Measurements from ENCODE around the gene ZNF668.

Gene ZNF668

DNA sequence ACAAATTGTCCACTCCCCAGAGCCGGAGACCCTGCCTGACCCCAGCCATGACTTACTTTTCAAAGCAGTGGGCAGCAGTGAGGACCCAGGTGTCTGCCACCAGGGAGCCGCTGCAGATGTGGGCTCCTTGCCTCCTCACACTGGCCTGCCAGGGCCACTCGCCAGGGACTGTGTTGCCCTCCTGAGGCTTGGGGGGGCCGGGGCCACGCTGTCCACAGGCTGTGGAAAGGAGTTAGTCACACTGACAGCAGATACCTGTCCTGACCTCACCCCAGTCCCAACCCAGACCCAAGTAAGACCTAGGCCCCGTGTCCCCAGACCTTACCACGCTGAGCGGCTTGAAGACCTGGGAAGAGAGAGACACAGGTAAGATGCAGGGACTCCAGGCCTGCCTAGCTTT is 13.4 kb upstream of the ZNF668 start:
- Histone ChIP-seq H3K4me3 (no peak overlapping the region), H4K20me1 (peaks cover 82% of the 10 kb centered on the region), H3K27ac (no peak overlapping the region), H3K4me1 (peaks cover under 1% of the 10 kb centered on the region; the same call in 1 of the 2 replicates), H3K36me3 (peaks cover 98% of the 10 kb centered on the region), H3K27me3 (no peaks in the 10 kb centered on the region), H3K9me3 (no peaks in the 10 kb centered on the region), H3K4me2 (no peak overlapping the region), H3K9ac (no peak overlapping the region)
- TF ChIP-seq Cebpa-rat (IDR thresholded peaks at IDR 0.05) = no peak

- Histone ChIP-seq H3K4me1 (no peaks in the 10 kb centered on the region), H3K9ac (no peak overlapping the region), H3K9me3 (no peaks in the 10 kb centered on the region), H3K4me3 (no peak overlapping the region), H3K4me2 (no peak overlapping the region), H3K27ac (no peak overlapping the region), H3K27me3 (no peaks in the 10 kb centered on the region), H4K20me1 (peaks cover 87% of the 10 kb centered on the region), H3K36me3 (peaks cover 100% of the 10 kb centered on the region)
- TF ChIP-seq Cebpa-rat (IDR thresholded peaks at IDR 0.05) = no peak
Observed at GRCh38 chr16:31086629-31086906, 12.5 kb upstream of the ZNF668 start.

DNA sequence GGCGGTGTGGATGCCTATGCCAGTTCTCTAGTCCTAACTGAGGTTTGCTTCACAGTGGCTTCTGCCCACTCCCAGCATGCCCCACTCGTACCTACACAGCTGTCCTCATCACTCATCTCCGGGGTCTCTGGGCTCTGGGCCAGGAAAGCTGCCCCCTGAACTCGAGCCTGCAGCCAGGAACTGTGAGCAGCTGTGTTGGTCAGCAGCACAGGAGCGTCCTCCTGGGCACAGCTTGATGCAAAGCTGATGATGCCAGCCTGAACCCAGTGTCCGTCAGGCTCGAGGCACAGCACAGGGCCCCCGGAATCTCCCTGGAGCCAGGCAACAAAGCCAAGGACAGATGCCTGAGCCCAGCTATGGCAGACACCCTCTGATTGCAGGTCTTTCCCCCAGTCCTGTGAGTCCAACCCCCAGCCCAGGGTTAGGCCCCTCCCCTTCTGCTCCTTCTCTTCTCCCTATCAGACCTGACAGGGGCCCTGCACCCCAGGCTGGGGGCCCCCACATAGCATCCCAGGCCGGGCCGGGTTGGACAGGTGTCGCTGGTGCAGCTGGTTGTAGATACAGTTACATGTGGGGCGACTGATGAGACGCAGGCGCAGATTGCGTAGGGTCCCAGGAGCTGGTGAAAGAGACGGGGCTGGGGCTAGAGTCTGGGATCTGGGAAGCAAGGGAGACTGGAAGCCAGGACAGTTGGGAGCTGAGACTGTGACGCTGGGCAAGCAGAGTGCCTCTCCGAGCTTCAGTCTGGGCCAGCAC is 12.0 kb upstream of the ZNF668 start:
- H3K4me2 ChIP-seq = no peak overlapping the region
- H3K27ac ChIP-seq = no peak overlapping the region
- H3K4me1 ChIP-seq = no peaks in the 10 kb centered on the region
- no peak for TF ChIP-seq Cebpa-rat (IDR thresholded peaks at IDR 0.05)
- no peak overlapping the region for H3K4me3 ChIP-seq
- no peaks in the 10 kb centered on the region for H3K27me3 ChIP-seq
- H3K9ac ChIP-seq = no peak overlapping the region
- H4K20me1 ChIP-seq = peaks cover 88% of the 10 kb centered on the region
- H3K36me3 ChIP-seq = peaks cover 100% of the 10 kb centered on the region
- H3K9me3 ChIP-seq = no peaks in the 10 kb centered on the region

GRCh38 chr16:31085411-31085810 is 11.4 kb upstream of the ZNF668 start:
- TF ChIP-seq Cebpa-rat (IDR thresholded peaks at IDR 0.05) = no peak
- Histone ChIP-seq H3K27ac (no peak overlapping the region), H3K4me1 (no peaks in the 10 kb centered on the region), H3K27me3 (no peaks in the 10 kb centered on the region), H3K4me2 (no peak overlapping the region), H3K9ac (no peak overlapping the region), H3K36me3 (peaks cover 100% of the 10 kb centered on the region), H3K9me3 (no peaks in the 10 kb centered on the region), H3K4me3 (no peak overlapping the region), H4K20me1 (peaks cover 88% of the 10 kb centered on the region)

DNA sequence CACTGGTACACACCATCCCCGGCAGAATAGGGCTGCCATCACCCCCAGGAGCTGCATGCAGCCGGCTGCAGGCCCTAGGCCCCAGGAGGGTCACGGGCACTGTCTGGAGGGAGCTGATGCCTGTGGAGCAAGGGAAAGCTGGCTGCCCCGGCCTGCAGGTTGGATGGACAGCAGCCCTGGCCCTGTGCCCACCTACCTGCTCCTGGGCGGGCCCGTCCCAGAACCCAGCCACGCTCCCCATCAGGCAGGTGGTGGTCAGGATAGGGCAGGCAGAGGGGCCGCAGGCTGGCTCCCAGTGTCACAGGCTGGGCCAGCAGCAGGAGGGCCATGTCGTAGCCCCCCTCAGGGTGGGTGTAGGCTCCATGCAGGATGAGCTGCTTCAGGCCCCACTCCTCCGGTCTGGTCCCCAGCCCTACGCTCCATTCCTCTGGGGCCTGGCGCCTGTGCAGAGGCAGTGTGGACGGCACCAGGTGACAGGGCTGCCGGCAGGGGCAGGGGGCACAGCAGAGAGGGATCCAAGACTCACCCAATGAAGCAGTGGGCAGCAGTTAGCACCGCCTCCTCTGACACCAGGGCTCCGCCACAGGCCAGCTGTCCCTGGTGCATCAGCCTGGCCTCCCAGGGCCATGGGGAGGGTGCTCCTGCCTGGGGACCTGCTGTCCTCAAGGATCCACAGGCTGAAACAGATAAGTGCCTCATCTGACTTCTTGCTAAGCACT is 10.7 kb upstream of the ZNF668 start:
- TF ChIP-seq Cebpa-rat (IDR thresholded peaks at IDR 0.05) = no peak
- Histone ChIP-seq H3K4me3 (no peak overlapping the region), H3K36me3 (peaks cover 100% of the 10 kb centered on the region), H3K9ac (no peak overlapping the region), H4K20me1 (peaks cover 94% of the 10 kb centered on the region), H3K4me2 (no peak overlapping the region), H3K9me3 (no peaks in the 10 kb centered on the region), H3K4me1 (no peaks in the 10 kb centered on the region), H3K27ac (peak overlapping the region; percentile 22; the same call in 1 of the 2 replicates), H3K27me3 (no peaks in the 10 kb centered on the region)

GRCh38 chr16:31083981-31084380 is 9.9 kb upstream of the ZNF668 start:
- Histone ChIP-seq H3K27me3 (no peaks in the 10 kb centered on the region), H3K4me1 (no peaks in the 10 kb centered on the region), H4K20me1 (peaks cover 98% of the 10 kb centered on the region), H3K4me3 (no peak overlapping the region), H3K9ac (no peak overlapping the region), H3K36me3 (peaks cover 100% of the 10 kb centered on the region), H3K9me3 (no peaks in the 10 kb centered on the region), H3K27ac (no peak overlapping the region), H3K4me2 (no peak overlapping the region)
- TF ChIP-seq Cebpa-rat (IDR thresholded peaks at IDR 0.05) = no peak

DNA sequence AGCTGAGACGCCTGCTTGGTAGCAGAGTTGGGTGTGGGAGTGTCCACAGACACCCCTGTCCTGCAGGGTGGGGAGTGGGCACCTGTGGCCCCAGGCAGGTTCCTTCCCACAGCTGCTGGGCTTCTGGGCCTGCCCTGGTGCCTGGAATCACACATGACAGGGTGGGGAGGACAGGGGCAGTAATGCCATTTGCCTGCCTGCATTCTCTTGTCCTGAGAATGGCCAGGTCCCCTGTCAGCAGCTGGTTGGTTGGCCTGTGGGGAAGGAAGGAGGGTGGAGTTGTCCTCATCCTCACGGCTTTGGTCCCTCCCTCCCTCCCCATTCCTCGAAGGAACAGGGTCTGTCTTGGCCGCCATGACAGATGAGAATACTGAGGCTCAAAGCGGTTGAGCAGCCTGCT is 9.5 kb upstream of the ZNF668 start:
- H4K20me1 ChIP-seq = peaks cover 98% of the 10 kb centered on the region
- H3K4me2 ChIP-seq = no peak overlapping the region
- no peak overlapping the region for H3K27ac ChIP-seq
- TF ChIP-seq Cebpa-rat (IDR thresholded peaks at IDR 0.05) = no peak
- H3K4me3 ChIP-seq = no peak overlapping the region
- H3K36me3 ChIP-seq = peaks cover 100% of the 10 kb centered on the region
- H3K27me3 ChIP-seq = no peaks in the 10 kb centered on the region
- no peak overlapping the region for H3K9ac ChIP-seq
- H3K4me1 ChIP-seq = no peaks in the 10 kb centered on the region
- H3K9me3 ChIP-seq = no peaks in the 10 kb centered on the region

- Histone ChIP-seq H4K20me1 (peaks cover 98% of the 10 kb centered on the region), H3K36me3 (peaks cover 100% of the 10 kb centered on the region), H3K9me3 (no peaks in the 10 kb centered on the region), H3K27ac (no peak overlapping the region), H3K4me3 (no peak overlapping the region), H3K4me1 (no peaks in the 10 kb centered on the region), H3K27me3 (no peaks in the 10 kb centered on the region), H3K9ac (no peak overlapping the region), H3K4me2 (no peak overlapping the region)
- no peak for TF ChIP-seq Cebpa-rat (IDR thresholded peaks at IDR 0.05)
Observed at GRCh38 chr16:31083081-31083480, 9.0 kb upstream of the ZNF668 start.

GRCh38 chr16:31082368-31083045 is 8.5 kb upstream of the ZNF668 start:
- Histone ChIP-seq H3K27ac (no peak overlapping the region), H4K20me1 (peaks cover 98% of the 10 kb centered on the region), H3K9me3 (no peaks in the 10 kb centered on the region), H3K9ac (no peak overlapping the region), H3K27me3 (no peaks in the 10 kb centered on the region), H3K36me3 (peaks cover 100% of the 10 kb centered on the region), H3K4me2 (no peak overlapping the region), H3K4me3 (no peak overlapping the region), H3K4me1 (no peaks in the 10 kb centered on the region)
- no peak for TF ChIP-seq Cebpa-rat (IDR thresholded peaks at IDR 0.05)

All from BLaER1 (cell line).